Measurements from ENCODE around the gene OFD1.

OFD1 gene

DNA sequence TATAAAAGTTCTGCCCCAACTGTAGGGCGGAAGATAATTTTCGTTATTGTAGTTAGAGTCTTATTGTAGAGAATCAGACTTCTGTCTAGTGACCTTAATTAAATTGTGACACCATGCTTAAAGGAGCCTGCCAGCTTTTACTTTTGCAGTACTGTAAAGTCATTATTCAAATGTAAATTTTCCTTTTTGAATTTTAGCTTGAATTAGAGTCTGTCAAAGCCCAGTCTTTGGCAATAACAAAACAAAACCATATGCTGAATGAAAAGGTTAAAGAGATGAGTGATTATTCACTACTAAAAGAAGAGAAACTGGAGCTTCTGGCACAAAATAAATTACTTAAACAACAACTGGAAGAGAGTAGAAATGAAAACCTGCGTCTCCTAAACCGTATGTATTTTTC lies 21.8 kb downstream of the OFD1 start:
- Histone ChIP-seq H2BK120ac (ENCODE audit: low read depth, low read length) (no peak overlapping the region), H2BK12ac (ENCODE audit: low read length in 2 of 2) (no peak overlapping the region), H3K9me3 (ENCODE audit: control insufficient read depth, low read length) (no peaks in the 10 kb centered on the region), H3K18ac (ENCODE audit: low read depth in 1 of 2, low read length in 2 of 2) (no peak overlapping the region), H4K8ac (ENCODE audit: low read length) (no peak overlapping the region), H4K91ac (ENCODE audit: low read length) (no peak overlapping the region), H3K9ac (ENCODE audit: low read length) (no peak overlapping the region), H3K4me1 (ENCODE audit: control insufficient read depth, insufficient read depth, low read depth, low read length) (no peaks in the 10 kb centered on the region), H2AFZ (ENCODE audit: low read depth, low read length) (no peak overlapping the region), H3K23ac (ENCODE audit: low read length in 2 of 2) (no peak overlapping the region), H3K27ac (ENCODE audit: low read length, poor library complexity, severe bottlenecking) (no peak overlapping the region), H2AK5ac (ENCODE audit: low read length, severe bottlenecking) (no peak overlapping the region), H3K14ac (ENCODE audit: low read length in 2 of 2) (no peak overlapping the region), H3K27me3 (ENCODE audit: control insufficient read depth in 1 of 2, insufficient read depth in 1 of 2, low read length in 2 of 2) (peaks cover 0 to 3% of the 10 kb centered on the region in 2 experiments), H3K4me3 (ENCODE audit: insufficient read depth in 1 of 2, low read depth in 1 of 2, low read length in 2 of 2) (no peak overlapping the region), H3K4me2 (ENCODE audit: low read length, poor library complexity, severe bottlenecking) (no peak overlapping the region), H3K79me1 (replicated peaks; ENCODE audit: low read length, poor library complexity, severe bottlenecking) (peaks cover 5% of the 10 kb centered on the region), H3K36me3 (ENCODE audit: control insufficient read depth in 1 of 2, insufficient read depth in 2 of 2, low read depth in 1 of 2, low read length in 2 of 2) (peaks cover 12 to 82% of the 10 kb centered on the region in 2 experiments), H2BK15ac (ENCODE audit: low read depth, poor library complexity, severe bottlenecking) (no peak overlapping the region), H3K4ac (ENCODE audit: low read depth in 1 of 2, low read length in 2 of 2) (no peak overlapping the region), H2BK5ac (ENCODE audit: low read depth, low read length, poor library complexity, severe bottlenecking) (no peak overlapping the region)
- DNase-seq: no peak
- 90% methylated on average over 2 of the region's 4 CpGs for WGBS

GRCh38 chrX:13759152-13759718 lies 24.7 kb downstream of the OFD1 start:
- Histone ChIP-seq H3K4ac (ENCODE audit: low read depth in 1 of 2, low read length in 2 of 2) (no peak overlapping the region), H2BK120ac (ENCODE audit: low read depth, low read length) (no peak overlapping the region), H3K27ac (ENCODE audit: low read length, poor library complexity, severe bottlenecking) (no peak overlapping the region), H3K18ac (ENCODE audit: low read depth in 1 of 2, low read length in 2 of 2) (no peak overlapping the region), H2BK15ac (ENCODE audit: low read depth, poor library complexity, severe bottlenecking) (no peak overlapping the region), H4K8ac (ENCODE audit: low read length) (no peak overlapping the region), H2AFZ (ENCODE audit: low read depth, low read length) (no peak overlapping the region), H3K9ac (ENCODE audit: low read length) (no peak overlapping the region), H2BK12ac (ENCODE audit: low read length in 2 of 2) (no peak overlapping the region), H3K36me3 (ENCODE audit: control insufficient read depth in 1 of 2, insufficient read depth in 2 of 2, low read depth in 1 of 2, low read length in 2 of 2) (peaks cover 18 to 90% of the 10 kb centered on the region in 2 experiments), H3K4me2 (ENCODE audit: low read length, poor library complexity, severe bottlenecking) (no peak overlapping the region), H3K14ac (ENCODE audit: low read length in 2 of 2) (no peak overlapping the region), H3K79me1 (replicated peaks; ENCODE audit: low read length, poor library complexity, severe bottlenecking) (peaks cover 2% of the 10 kb centered on the region), H3K4me1 (ENCODE audit: control insufficient read depth, insufficient read depth, low read depth, low read length) (no peaks in the 10 kb centered on the region), H3K9me3 (ENCODE audit: control insufficient read depth, low read length) (no peaks in the 10 kb centered on the region), H3K23ac (ENCODE audit: low read length in 2 of 2) (no peak overlapping the region), H3K27me3 (ENCODE audit: control insufficient read depth in 1 of 2, insufficient read depth in 1 of 2, low read length in 2 of 2) (no peaks in the 10 kb centered on the region), H2BK5ac (ENCODE audit: low read depth, low read length, poor library complexity, severe bottlenecking) (no peak overlapping the region), H4K91ac (ENCODE audit: low read length) (no peak overlapping the region), H3K4me3 (ENCODE audit: insufficient read depth in 1 of 2, low read depth in 1 of 2, low read length in 2 of 2) (no peak overlapping the region), H2AK5ac (ENCODE audit: low read length, severe bottlenecking) (no peak overlapping the region)
- 96% methylated on average over 5 of the region's 8 CpGs for WGBS
- no peak for DNase-seq

- no peak overlapping the region for H3K23ac ChIP-seq (ENCODE audit: low read length in 2 of 2)
- no peaks in the 10 kb centered on the region for H3K27me3 ChIP-seq (ENCODE audit: control insufficient read depth in 1 of 2, insufficient read depth in 1 of 2, low read length in 2 of 2)
- no peak overlapping the region for H2AFZ ChIP-seq (ENCODE audit: low read depth, low read length)
- no peak overlapping the region for H3K4me2 ChIP-seq (ENCODE audit: low read length, poor library complexity, severe bottlenecking)
- H3K18ac ChIP-seq (ENCODE audit: low read depth in 1 of 2, low read length in 2 of 2): no peak overlapping the region
- no peak overlapping the region for H3K4me3 ChIP-seq (ENCODE audit: insufficient read depth in 1 of 2, low read depth in 1 of 2, low read length in 2 of 2)
- no peak overlapping the region for H2BK120ac ChIP-seq (ENCODE audit: low read depth, low read length)
- H3K79me1 ChIP-seq (replicated peaks; ENCODE audit: low read length, poor library complexity, severe bottlenecking): peaks cover 2% of the 10 kb centered on the region
- H2BK12ac ChIP-seq (ENCODE audit: low read length in 2 of 2): no peak overlapping the region
- WGBS: 83% methylated on average over 13 of the region's 13 CpGs
- no peak overlapping the region for H3K4ac ChIP-seq (ENCODE audit: low read depth in 1 of 2, low read length in 2 of 2)
- no peak overlapping the region for H3K9ac ChIP-seq (ENCODE audit: low read length)
- no peak overlapping the region for H4K91ac ChIP-seq (ENCODE audit: low read length)
- H3K14ac ChIP-seq (ENCODE audit: low read length in 2 of 2): no peak overlapping the region
- no peak overlapping the region for H2BK15ac ChIP-seq (ENCODE audit: low read depth, poor library complexity, severe bottlenecking)
- no peak for DNase-seq
- no peaks in the 10 kb centered on the region for H3K9me3 ChIP-seq (ENCODE audit: control insufficient read depth, low read length)
- H4K8ac ChIP-seq (ENCODE audit: low read length): no peak overlapping the region
- H3K36me3 ChIP-seq (ENCODE audit: control insufficient read depth in 1 of 2, insufficient read depth in 2 of 2, low read depth in 1 of 2, low read length in 2 of 2): peaks cover 18 to 88% of the 10 kb centered on the region in 2 experiments
- H2AK5ac ChIP-seq (ENCODE audit: low read length, severe bottlenecking): no peak overlapping the region
- H2BK5ac ChIP-seq (ENCODE audit: low read depth, low read length, poor library complexity, severe bottlenecking): no peak overlapping the region
- no peaks in the 10 kb centered on the region for H3K4me1 ChIP-seq (ENCODE audit: control insufficient read depth, insufficient read depth, low read depth, low read length)
- H3K27ac ChIP-seq (ENCODE audit: low read length, poor library complexity, severe bottlenecking): no peak overlapping the region
These were observed 25.9 kb downstream of the OFD1 start for GRCh38 chrX:13760426-13760825.

DNA sequence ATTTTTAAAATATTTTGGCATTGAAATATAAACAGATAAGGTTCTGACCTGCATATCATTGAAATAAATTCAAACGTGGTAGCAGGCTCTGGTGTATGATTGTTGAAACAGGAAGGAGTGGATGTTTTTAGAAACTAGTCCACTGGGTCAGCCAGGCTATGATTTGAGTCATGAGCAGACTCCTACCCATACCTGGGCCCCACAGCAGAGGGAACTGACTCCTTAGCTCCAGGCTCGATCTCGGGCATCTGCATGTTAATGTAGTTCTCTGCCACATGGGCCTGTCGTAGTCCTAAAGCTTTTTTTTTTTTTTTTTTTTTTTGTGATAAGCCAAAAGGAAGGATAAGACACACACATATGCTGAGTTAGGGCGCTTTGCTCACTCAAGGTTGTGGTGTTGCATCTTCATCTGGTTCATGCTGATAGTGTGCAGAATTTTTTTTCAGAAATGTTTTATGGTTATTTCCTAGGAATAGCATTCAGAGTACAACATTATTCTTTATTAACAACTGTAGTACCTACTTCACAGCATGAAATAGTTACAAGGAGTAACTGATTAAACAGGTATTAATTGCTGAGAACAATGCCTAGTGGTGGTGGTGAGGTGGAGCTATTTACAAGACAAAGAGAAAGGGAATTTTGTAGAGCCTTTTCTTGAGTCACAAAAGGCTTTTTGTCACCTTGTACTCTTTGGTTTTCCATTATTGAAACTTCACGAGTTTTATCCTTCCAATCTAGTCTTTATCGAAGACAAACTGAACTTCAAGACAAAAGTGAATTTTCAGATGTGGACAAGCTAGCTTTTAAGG lies 27.3 kb downstream of the OFD1 start:
- Histone ChIP-seq H2AK5ac (ENCODE audit: low read length, severe bottlenecking) (no peak overlapping the region), H3K23ac (ENCODE audit: low read length in 2 of 2) (no peak overlapping the region), H3K9ac (ENCODE audit: low read length) (no peak overlapping the region), H2BK12ac (ENCODE audit: low read length in 2 of 2) (no peak overlapping the region), H3K27me3 (ENCODE audit: control insufficient read depth in 1 of 2, insufficient read depth in 1 of 2, low read length in 2 of 2) (peaks cover 0 to 4% of the 10 kb centered on the region in 2 experiments), H3K27ac (ENCODE audit: low read length, poor library complexity, severe bottlenecking) (no peak overlapping the region), H3K18ac (ENCODE audit: low read depth in 1 of 2, low read length in 2 of 2) (no peak overlapping the region), H4K8ac (ENCODE audit: low read length) (no peak overlapping the region), H3K4me2 (ENCODE audit: low read length, poor library complexity, severe bottlenecking) (no peak overlapping the region), H4K91ac (ENCODE audit: low read length) (no peak overlapping the region), H3K14ac (ENCODE audit: low read length in 2 of 2) (no peak overlapping the region), H3K36me3 (ENCODE audit: control insufficient read depth in 1 of 2, insufficient read depth in 2 of 2, low read depth in 1 of 2, low read length in 2 of 2) (peaks cover 25 to 92% of the 10 kb centered on the region in 2 experiments), H2BK120ac (ENCODE audit: low read depth, low read length) (no peak overlapping the region), H3K9me3 (ENCODE audit: control insufficient read depth, low read length) (no peaks in the 10 kb centered on the region), H2AFZ (ENCODE audit: low read depth, low read length) (no peak overlapping the region), H3K79me1 (replicated peaks; ENCODE audit: low read length, poor library complexity, severe bottlenecking) (peaks cover 1% of the 10 kb centered on the region), H3K4ac (ENCODE audit: low read depth in 1 of 2, low read length in 2 of 2) (no peak overlapping the region), H3K4me3 (ENCODE audit: insufficient read depth in 1 of 2, low read depth in 1 of 2, low read length in 2 of 2) (no peak overlapping the region), H2BK5ac (ENCODE audit: low read depth, low read length, poor library complexity, severe bottlenecking) (no peak overlapping the region), H2BK15ac (ENCODE audit: low read depth, poor library complexity, severe bottlenecking) (no peak overlapping the region), H3K4me1 (ENCODE audit: control insufficient read depth, insufficient read depth, low read depth, low read length) (no peaks in the 10 kb centered on the region)
- 57% methylated on average over 4 of the region's 7 CpGs for WGBS
- no peak for DNase-seq

Measured in mesenchymal stem cell (in vitro differentiated cells and primary cell).